GM19239 (cell line): ENCODE measurements around the gene KRCC1.
"Not testable (repeated sequence)": the region's sequence is repeated elsewhere in the genome, so short reads cannot be mapped to it uniquely, and the experiment has no call there.

Experiments used
- DNase-seq: peaks from one replicate; pipeline ENCODE4 v3.0.0; 2011; ENCODE audit warnings: low spot score; ENCODE audit not compliant: insufficient read length
- FAIRE-seq: peaks from 2 replicates; lab custom pipeline; 2011; peaks lifted over from hg19 to GRCh38; lab: Jason Lieb, UNC

KRCC1 gene

DNA sequence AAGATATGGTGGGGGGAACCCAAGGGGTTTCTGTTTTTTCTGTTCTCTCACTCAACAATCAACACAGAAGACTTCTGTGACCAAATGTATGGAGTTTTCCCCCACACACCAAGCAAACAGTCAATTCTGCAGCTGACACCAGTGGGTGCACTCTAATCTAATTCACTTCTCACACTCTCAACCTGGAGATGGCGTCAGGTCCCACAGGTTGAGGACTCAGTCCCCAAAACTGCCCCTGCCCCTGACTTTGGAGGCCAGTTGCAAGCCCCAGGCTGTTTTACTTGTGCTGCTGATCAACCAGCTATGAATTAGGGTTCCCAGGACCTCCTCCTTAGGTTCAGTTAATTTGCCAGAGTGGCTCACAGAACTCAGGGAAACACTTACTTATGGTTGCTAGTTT, 45.4 kb downstream of the KRCC1 start:
- DNase-seq, result no peak
- FAIRE-seq, result no peak

DNA sequence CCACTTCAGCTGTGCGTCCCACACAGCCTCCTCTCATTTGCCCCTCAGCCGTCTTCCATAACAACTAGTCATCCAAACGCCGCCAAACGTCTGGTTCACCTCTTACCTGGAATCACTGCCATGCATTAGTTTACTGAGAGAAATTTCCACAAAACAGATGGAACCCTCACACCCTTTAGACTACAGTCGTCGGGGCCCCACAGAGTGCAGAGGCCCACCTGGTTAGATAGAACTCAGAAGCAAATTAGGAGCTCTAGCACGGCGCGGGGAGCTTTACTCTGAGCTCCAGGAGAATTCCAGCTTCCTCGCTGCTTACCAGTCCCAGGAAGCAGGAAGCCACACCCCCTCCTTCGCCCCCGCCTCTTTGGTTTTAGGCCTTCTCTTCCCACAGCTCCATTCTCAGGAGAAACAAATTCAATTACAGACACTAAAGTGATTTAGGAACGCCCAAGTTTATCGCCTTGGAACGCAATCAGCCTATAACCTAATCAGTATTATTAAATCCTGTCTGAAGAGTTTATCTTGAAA, 48.6 kb downstream of the KRCC1 start:
- FAIRE-seq (no peak), DNase-seq (no peak)

DNA sequence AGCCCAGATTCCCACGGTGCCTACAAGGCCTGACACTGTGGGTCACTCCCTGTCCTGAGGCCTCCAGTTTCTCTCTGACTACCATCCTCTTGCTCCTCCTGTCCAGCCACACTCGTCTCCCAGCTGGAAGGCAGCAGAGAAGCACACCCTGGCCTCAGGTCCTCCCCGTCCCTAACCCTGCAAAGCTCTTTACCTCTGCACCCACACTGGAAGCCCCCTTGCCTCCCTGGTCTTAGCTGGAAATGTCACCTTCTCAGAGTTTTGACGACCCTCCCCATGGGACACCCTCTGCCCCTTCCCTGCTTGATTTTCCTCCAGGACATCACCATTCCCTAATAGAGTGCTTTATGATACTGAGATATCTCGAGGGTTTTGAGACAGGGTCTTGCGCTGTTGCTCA, 49.8 kb downstream of the KRCC1 start:
- FAIRE-seq (no peak), DNase-seq (no peak)

DNA sequence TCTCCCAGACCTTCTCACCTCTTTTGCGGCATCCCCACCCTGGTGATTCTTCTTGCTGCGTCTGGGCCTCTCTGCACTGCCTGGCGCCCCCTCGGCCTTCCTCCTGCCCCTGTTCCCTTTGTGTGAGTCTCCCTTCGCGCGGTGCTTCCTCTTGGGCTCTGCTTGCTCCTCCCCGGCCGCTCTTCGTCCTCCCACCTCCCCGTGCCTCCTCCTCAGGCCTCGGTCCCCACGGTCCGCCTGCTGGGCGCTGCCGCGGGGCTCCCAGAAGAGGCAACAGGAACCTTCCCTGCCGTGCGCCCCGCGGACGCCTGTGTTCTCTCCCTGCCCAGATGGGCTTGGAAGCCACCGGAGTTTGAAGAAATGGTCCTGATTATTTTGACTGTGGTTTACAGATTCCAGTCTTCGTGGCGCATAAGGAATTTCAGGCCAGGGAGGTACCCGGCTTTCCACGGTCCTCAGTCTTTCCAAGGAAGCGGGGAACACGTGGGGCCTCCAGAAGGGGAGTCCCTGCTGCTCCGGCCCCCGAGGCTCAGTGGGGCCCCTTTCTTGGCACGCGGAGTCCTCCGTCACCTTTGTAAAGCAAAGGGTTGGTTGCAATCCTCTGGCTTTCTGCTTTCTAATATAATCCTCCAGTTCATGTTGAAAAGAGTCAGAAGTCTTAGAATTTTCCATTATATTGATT, 52.4 kb downstream of the KRCC1 start:
- DNase-seq (no peak), FAIRE-seq (no peak)

DNA sequence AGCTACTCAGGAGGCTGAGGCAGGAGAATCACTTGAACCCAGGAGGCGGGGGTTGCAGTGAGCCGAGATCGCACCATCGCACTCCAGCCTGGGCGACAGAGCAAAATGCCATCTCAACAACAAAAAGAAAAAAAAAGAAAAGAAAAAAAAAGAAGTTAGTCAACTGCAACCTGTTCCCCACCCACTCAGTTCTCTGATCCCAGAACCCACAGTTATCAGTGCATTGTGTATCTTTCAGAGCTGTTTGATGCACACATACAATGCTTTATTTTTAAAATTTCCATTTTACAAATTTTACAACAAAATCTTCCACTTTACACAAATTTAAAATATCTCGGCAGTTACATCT, 53.2 kb downstream of the KRCC1 start:
- DNase-seq (no peak), FAIRE-seq (no peak)

DNA sequence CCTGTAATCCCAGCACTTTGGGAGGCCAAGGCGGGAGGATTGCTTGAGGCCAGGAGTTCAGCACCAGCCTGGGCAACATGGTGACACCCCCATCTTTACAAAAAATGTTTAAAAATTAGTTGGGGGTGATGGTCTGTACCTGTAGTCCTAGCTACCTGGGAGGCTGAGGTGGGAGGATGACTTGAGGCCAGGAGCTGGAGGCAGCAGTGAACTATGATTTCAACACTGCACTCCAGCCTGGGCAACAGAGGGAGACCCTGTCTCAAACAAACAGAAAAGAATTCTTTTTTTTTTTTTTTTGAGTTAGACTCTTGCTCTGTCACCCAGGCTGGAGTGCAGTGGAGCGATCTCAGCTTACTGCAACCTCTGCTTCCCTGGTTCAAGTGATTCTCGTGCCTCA, 55.1 kb downstream of the KRCC1 start:
- not testable (repeated sequence) for DNase-seq, FAIRE-seq

DNA sequence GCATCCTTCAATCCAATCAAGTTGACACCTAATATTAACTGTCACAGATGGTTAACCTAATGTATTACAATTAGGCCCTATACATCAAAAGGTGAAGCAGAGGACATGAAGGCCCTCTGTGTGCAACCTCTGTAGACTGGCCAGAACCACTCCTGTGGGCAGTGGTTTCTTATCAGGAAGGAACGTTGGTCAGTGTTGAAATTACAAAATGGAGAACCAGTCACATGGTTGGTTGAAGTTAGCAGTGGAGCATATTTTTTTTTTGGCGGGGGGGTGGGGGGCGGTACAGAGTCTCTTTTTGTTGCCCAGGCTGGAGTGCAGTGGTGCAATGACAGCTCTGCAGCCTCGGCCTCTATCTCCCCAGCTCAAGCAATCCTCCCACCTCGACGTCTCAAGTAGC, 59.0 kb downstream of the KRCC1 start:
- FAIRE-seq, result no peak
- DNase-seq, result no peak

DNA sequence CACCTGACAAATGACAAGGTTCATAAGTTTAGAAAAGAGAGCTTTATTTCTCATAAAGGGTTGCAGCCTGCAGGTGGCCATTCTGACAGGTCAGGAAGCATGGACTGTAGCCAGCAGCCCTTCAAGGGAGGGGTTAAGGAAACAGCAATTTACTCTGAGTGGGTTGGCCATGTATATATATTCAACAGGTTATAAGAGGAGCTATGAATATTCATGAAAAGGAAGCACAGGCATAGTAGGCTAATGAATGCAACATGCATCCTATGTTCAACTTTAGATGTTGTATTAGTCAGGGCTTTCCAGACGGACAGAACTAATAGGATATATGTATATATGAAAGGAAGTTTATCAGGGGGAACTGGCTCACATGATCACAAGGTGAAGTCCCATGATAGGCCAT, 59.8 kb downstream of the KRCC1 start:
- no peak for FAIRE-seq
- no peak for DNase-seq

DNA sequence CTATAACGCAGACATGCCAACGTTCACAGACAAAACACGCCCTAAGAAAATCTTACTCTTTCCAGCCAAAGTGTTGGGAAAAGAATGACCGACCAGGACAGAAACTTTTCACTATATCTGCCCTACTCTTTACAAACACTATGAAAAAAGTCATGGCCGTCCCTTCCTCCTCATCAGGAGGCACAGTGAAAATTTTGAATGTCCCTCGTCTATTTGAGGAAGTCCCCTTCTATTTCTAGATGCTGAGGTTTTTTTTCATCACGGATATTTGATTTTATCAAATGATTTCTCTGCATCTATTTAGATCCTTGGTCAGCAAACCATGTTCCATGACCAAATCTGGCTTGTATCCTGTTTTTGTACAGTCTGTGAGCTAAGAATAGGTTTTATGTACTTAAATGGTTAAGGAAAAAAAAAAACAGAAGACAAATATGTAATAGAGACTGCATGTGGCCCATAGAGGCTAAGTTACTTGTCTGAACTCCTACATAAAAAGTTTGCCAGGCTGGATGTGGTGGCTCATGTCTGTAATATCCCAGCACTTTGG, 61.2 kb downstream of the KRCC1 start:
- FAIRE-seq, DNase-seq: not testable (repeated sequence)

DNA sequence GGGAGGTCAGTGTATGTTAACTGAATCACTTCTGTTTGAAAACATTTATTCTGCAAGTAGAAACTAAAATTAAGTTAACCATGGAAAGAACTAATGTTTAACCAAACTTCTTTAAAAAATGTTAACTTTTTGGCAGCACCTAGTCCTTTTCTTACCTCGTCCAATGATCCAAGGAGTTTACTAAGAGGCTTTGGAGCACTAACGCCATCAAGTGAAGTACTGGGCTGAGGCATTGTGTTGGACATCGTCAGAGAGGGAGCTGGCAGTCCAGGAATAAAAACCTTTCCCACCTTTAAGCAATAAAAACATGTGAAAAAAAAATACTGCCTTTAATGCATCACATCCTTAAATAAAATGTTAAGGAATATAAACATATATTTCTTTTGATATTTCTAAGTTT, 63.0 kb downstream of the KRCC1 start:
- not testable (repeated sequence) for FAIRE-seq, DNase-seq

DNA sequence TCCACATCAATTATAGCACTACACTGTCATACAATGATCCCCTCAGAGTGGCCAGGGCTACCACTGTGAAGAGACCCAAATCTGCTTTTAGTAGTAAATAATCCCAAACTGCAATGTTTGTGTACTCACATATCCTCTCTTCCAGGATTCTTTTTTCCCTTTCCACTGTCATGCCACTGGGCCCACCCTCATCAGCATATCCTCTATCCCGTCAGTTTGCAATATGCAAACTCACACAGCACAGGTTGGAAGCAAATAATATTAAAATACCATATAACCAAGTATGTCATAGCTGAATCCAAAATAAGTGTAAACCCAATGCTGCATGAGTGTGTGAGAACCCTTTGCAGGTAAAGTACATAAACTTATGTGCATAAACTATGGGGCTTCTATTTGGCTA, 68.1 kb downstream of the KRCC1 start:
- DNase-seq, FAIRE-seq: not testable (repeated sequence)

DNA sequence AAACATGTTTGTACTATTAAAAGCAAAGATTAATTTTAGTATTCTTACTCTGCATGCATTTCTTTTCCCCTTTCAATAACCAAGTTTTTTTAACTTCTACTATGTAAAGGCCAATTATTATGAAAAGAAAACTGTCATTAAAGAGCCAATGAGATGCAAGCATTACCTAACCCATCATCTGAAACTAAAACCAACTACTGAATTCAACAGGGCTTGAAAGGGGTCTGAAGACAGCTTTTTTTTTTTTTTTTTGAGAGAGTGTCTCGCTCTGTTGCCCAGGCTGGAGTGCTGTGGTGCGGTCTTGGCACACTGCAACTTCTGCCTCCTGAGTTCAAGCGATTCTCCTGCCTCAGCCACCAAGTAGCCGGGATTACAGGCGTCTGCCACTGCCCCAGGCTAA, 69.7 kb downstream of the KRCC1 start:
- FAIRE-seq, DNase-seq: not testable (repeated sequence)

DNA sequence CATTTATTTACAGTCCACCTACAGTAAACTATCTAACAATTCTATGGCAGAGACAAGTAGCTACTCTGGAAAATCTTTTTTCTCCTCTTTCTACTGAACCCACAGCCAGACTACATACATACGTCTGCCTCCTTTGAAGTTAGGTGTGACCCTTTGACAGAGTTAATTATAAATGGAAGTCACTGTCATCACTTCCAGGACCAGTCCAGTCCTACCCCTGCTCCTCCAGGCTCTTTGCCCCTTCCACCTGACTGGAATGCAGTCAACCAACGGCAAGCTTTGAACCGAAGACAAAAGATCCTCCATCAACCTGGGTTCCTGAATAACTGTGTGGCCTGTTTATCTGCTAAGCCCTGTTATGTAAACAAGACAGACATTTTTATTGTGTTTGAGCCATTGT, 74.4 kb downstream of the KRCC1 start:
- not testable (repeated sequence) for FAIRE-seq, DNase-seq
